WTC11 (cell line): ENCODE results near the gene SIPA1L3. TPM values are rescaled to one million over a fixed set of nuclear protein-coding genes. Genes with fewer than 3 reads are reported as not detected.

Experiments
- ATAC-seq: fragments of 200-7000 bp; cut with Tn5 transposase; 2 replicates; pipeline ENCODE4 v1.10.0; 2021; ENCODE audit warnings: mild to moderate bottlenecking, moderate library complexity
- CTCF ChIA-PET: fragments of 300-600 bp; sonication (Branson Sonifier 250); formaldehyde crosslinking; loops from one replicate; lab custom pipeline; 2021; ENCODE audit warnings: antibody characterized with exemption; lab: Charles Lee
- POLR2A ChIA-PET: fragments of 350-600 bp; sonication (Branson Sonifier 250); formaldehyde crosslinking; loops from one replicate; lab custom pipeline; 2021; ENCODE audit warnings: antibody characterized with exemption; lab: Charles Lee
- DNase-seq: peaks from one replicate; pipeline ENCODE4 v3.0.0; 2021; ENCODE audit warnings: low spot score
- H3K27ac Mint-ChIP-seq: 2 replicates; pipeline ENCODE4 v1.8.0; 2021; ENCODE audit warnings: mixed read lengths
- H3K27me3 Mint-ChIP-seq: 2 replicates; pipeline ENCODE4 v1.8.0; 2021; ENCODE audit warnings: low read depth, mild to moderate bottlenecking, moderate library complexity, mixed read lengths
- H3K36me3 Mint-ChIP-seq: 2 replicates; pipeline ENCODE4 v1.8.0; 2021; ENCODE audit warnings: mixed read lengths
- H3K4me1 Mint-ChIP-seq: 2 replicates; pipeline ENCODE4 v1.8.0; 2022; ENCODE audit warnings: mixed read lengths
- H3K4me3 Mint-ChIP-seq: 2 replicates; pipeline ENCODE4 v1.8.0; 2021; ENCODE audit warnings: mild to moderate bottlenecking, moderate library complexity, mixed read lengths
- H3K9me3 Mint-ChIP-seq: 2 replicates; pipeline ENCODE4 v1.8.0; 2021; ENCODE audit warnings: mixed read lengths
- AR ChIP-seq: fragments of 250-450 bp; sonication (Bioruptor Pico); IDR thresholded peaks from 2 replicates; pipeline ENCODE4 v1.9.0; 2021; ENCODE audit warnings: mild to moderate bottlenecking
- ARID4B ChIP-seq: sonication (generic); formaldehyde crosslinking; IDR thresholded peaks from 2 replicates; pipeline ENCODE4 v1.8.0; 2023; ENCODE audit warnings: missing genetic modification reagents, mild to moderate bottlenecking, borderline replicate concordance
- ATF3 ChIP-seq: sonication (generic); formaldehyde crosslinking; conservative IDR thresholded peaks from 2 replicates; pipeline ENCODE4 v1.8.1; 2022; ENCODE audit warnings: mild to moderate bottlenecking, missing genetic modification reagents
- CBFB ChIP-seq: sonication (generic); formaldehyde crosslinking; IDR thresholded peaks from 2 replicates; pipeline ENCODE4 v1.8.1; 2022; ENCODE audit warnings: mild to moderate bottlenecking, low read depth, missing genetic modification reagents
- E2F4 ChIP-seq: sonication (generic); formaldehyde crosslinking; IDR thresholded peaks from 2 replicates; pipeline ENCODE4 v1.8.1; 2022; ENCODE audit warnings: low read depth, mild to moderate bottlenecking, moderate library complexity, missing genetic modification reagents, borderline replicate concordance
- ESRRA ChIP-seq: sonication (generic); formaldehyde crosslinking; IDR thresholded peaks from 2 replicates; pipeline ENCODE4 v1.8.1; 2022; ENCODE audit warnings: mild to moderate bottlenecking, missing genetic modification reagents, borderline replicate concordance
- ETV6 ChIP-seq: sonication (generic); formaldehyde crosslinking; IDR thresholded peaks from 2 replicates; pipeline ENCODE4 v1.8.1; 2022; ENCODE audit warnings: mild to moderate bottlenecking, missing genetic modification reagents
- IRF2 ChIP-seq: sonication (generic); formaldehyde crosslinking; IDR thresholded peaks from 2 replicates; pipeline ENCODE4 v1.8.0; 2022; ENCODE audit warnings: low read depth, missing genetic modification reagents, borderline replicate concordance
- KAT7 ChIP-seq: sonication (generic); formaldehyde crosslinking; IDR thresholded peaks from 2 replicates; pipeline ENCODE4 v1.8.1; 2023; ENCODE audit warnings: missing genetic modification reagents, mild to moderate bottlenecking, borderline replicate concordance
- MAX ChIP-seq: sonication (generic); formaldehyde crosslinking; IDR thresholded peaks from 2 replicates; pipeline ENCODE4 v1.8.0; 2022; ENCODE audit warnings: mild to moderate bottlenecking, missing genetic modification reagents
- MLX ChIP-seq: sonication (generic); formaldehyde crosslinking; IDR thresholded peaks from 2 replicates; pipeline ENCODE4 v1.8.1; 2023; ENCODE audit warnings: mild to moderate bottlenecking, missing genetic modification reagents, moderate library complexity
- NFATC4 ChIP-seq: fragments of 250-450 bp; sonication (Bioruptor Pico); IDR thresholded peaks from 2 replicates; pipeline ENCODE4 v1.9.0; 2021; ENCODE audit warnings: mild to moderate bottlenecking
- PREB ChIP-seq: sonication (generic); formaldehyde crosslinking; IDR thresholded peaks from 2 replicates; pipeline ENCODE4 v1.8.1; 2022; ENCODE audit warnings: mild to moderate bottlenecking, missing genetic modification reagents, moderate library complexity, borderline replicate concordance
- PRRX2 ChIP-seq: fragments of 250-450 bp; sonication (Bioruptor Pico); IDR thresholded peaks from 2 replicates; pipeline ENCODE4 v1.8.0; 2021; ENCODE audit warnings: mild to moderate bottlenecking
- ZNF121 ChIP-seq: sonication (generic); formaldehyde crosslinking; IDR thresholded peaks from 2 replicates; pipeline ENCODE4 v1.8.0; 2023; ENCODE audit warnings: missing genetic modification reagents
- ZNF416 ChIP-seq: fragments of 250-450 bp; sonication (Bioruptor Pico); IDR thresholded peaks from 2 replicates; pipeline ENCODE4 v1.9.0; 2021; ENCODE audit warnings: mild to moderate bottlenecking, inconsistent platforms
- ZNF512 ChIP-seq: sonication (generic); formaldehyde crosslinking; IDR thresholded peaks from 2 replicates; pipeline ENCODE4 v1.8.1; 2022; ENCODE audit warnings: missing genetic modification reagents, borderline replicate concordance
- ZNF671 ChIP-seq: fragments of 250-450 bp; sonication (Bioruptor Pico); IDR thresholded peaks from 2 replicates; pipeline ENCODE4 v1.8.0; 2021; ENCODE audit warnings: mild to moderate bottlenecking
- ZSCAN18 ChIP-seq: fragments of 250-450 bp; sonication (Bioruptor Pico); IDR thresholded peaks from 2 replicates; pipeline ENCODE4 v2.1.2; 2022; ENCODE audit warnings: mild to moderate bottlenecking, moderate library complexity
- total RNA-seq: library from RNA; stranded (reverse); gene quantifications from 3 replicates; pipeline ENCODE4 v1.2.3, GENCODE V29; 2021

SIPA1L3 gene
- total RNA-seq, 1 experiment from 2014 or later = 41.5 TPM

GRCh38 chr19:38118176-38118575 is 211.2 kb downstream of the SIPA1L3 start:
- Mint-ChIP-seq H3K27ac (no peak overlapping the region), H3K36me3 (peaks cover 49% of the 10 kb centered on the region), H3K4me1 (no peaks in the 10 kb centered on the region), H3K27me3 (no peaks in the 10 kb centered on the region), H3K9me3 (peaks cover 32% of the 10 kb centered on the region), H3K4me3 (no peak overlapping the region)
- ATAC-seq (no peak), DNase-seq (no peak)
- ChIA-PET CTCF (no interaction called here), POLR2A (no interaction called here)
- TF ChIP-seq ETV6 = no peak
- no peak for TF ChIP-seq PREB (CRISPR knock-in tag)
- no peak for TF ChIP-seq ESRRA (CRISPR knock-in tag)
- TF ChIP-seq MAX (CRISPR knock-in tag) = no peak
- TF ChIP-seq E2F4 (CRISPR knock-in tag) = no peak
- no peak for TF ChIP-seq ZNF671 (CRISPR knock-in tag)

GRCh38 chr19:38120471-38121025 is 213.5 kb downstream of the SIPA1L3 start:
- H3K27me3 Mint-ChIP-seq = no peaks in the 10 kb centered on the region
- H3K27ac Mint-ChIP-seq = no peak overlapping the region
- CTCF ChIA-PET = interaction anchor here (0.9 to 1.2 kb wide), 3 partner anchors 14 to 22 kb away, joined by 3 read pairs; no protein-coding TSS in a partner anchor
- DNase-seq (no peak), ATAC-seq (no peak)
- H3K9me3 Mint-ChIP-seq = peaks cover 37% of the 10 kb centered on the region
- POLR2A ChIA-PET = no interaction called here
- H3K36me3 Mint-ChIP-seq = peaks cover 52% of the 10 kb centered on the region
- H3K4me1 Mint-ChIP-seq = no peaks in the 10 kb centered on the region
- no peak overlapping the region for H3K4me3 Mint-ChIP-seq
- TF ChIP-seq CBFB (CRISPR knock-in tag) = no peak
- no peak for TF ChIP-seq ZNF121 (CRISPR knock-in tag)
- no peak for TF ChIP-seq NFATC4
- TF ChIP-seq IRF2 (CRISPR knock-in tag) = no peak
- no peak for TF ChIP-seq PREB (CRISPR knock-in tag)
- TF ChIP-seq ZNF416 = no peak
- TF ChIP-seq KAT7 (CRISPR knock-in tag) = no peak
- TF ChIP-seq ATF3 = no peak
- no peak for TF ChIP-seq PRRX2 (CRISPR knock-in tag)
- no peak for TF ChIP-seq ARID4B (CRISPR knock-in tag)
- no peak for TF ChIP-seq MLX
- no peak for TF ChIP-seq ZNF512 (CRISPR knock-in tag)
- no peak for TF ChIP-seq AR
- TF ChIP-seq ZSCAN18 (CRISPR knock-in tag) = no peak
